Activated naive CD8-positive, alpha-beta T cell treated with anti-CD3 and anti-CD28 coated beads for 36 hours (primary cell): ENCODE results near the gene JAZF1. TPM values are rescaled to one million over a fixed set of nuclear protein-coding genes. Genes with fewer than 3 reads are reported as not detected.
A peak's percentile ranks its signal among the peaks of the same experiment; 100 is the strongest.
"Not testable (repeated sequence)": the region's sequence is repeated elsewhere in the genome, so short reads cannot be mapped to it uniquely, and the experiment has no call there.

Experiments used
- DNase-seq: peaks from one replicate; pipeline ENCODE4 v3.0.0; 2021
- H3K27ac Mint-ChIP-seq: one replicate; pipeline ENCODE4 v1.8.0; 2022; ENCODE audit warnings: mild to moderate bottlenecking, moderate library complexity, mixed read lengths
- H3K27me3 Mint-ChIP-seq: one replicate; pipeline ENCODE4 v1.8.0; 2022; ENCODE audit warnings: mild to moderate bottlenecking, mixed read lengths
- H3K36me3 Mint-ChIP-seq: one replicate; pipeline ENCODE4 v1.8.0; 2021; ENCODE audit warnings: mild to moderate bottlenecking, mixed read lengths
- H3K4me1 Mint-ChIP-seq: one replicate; pipeline ENCODE4 v1.8.0; 2021; ENCODE audit warnings: mixed read lengths
- H3K4me3 Mint-ChIP-seq: one replicate; pipeline ENCODE4 v1.8.0; 2022; ENCODE audit warnings: mild to moderate bottlenecking, moderate library complexity, mixed read lengths
- H3K9me3 Mint-ChIP-seq: one replicate; pipeline ENCODE4 v1.8.0; 2022; ENCODE audit warnings: mixed read lengths
- total RNA-seq, 2 experiments: library from RNA; stranded (reverse); gene quantifications; one replicate each; pipeline ENCODE4 v1.2.3, GENCODE V29; 2021

The JAZF1 gene
- total RNA-seq, 2 experiments from 2014 or later, result 6.6 to 7.4 TPM

DNA sequence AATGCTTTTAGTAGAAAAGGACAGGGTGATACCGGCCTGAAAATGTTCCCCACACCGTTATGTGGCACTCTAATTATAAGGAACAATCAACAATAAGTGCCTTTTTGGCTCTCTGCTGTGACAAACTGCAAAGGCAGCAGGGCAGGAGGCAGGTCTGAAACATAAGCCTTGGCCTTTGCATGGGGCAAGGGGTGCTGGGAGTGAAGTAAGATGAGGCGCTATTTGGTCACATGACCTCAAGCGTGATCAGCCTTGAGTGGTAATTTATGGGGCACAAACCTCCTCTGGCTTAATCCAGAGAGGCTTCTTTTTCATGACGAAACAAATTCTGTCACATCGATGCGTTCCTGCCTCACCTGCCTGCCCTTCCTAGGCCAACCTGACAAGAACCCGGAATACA, 237.9 kb downstream of the JAZF1 start:
- Mint-ChIP-seq H3K36me3 (peaks cover 10% of the 10 kb centered on the region), H3K9me3 (no peaks in the 10 kb centered on the region), H3K4me3 (no peak overlapping the region), H3K27ac (no peak overlapping the region), H3K27me3 (no peaks in the 10 kb centered on the region), H3K4me1 (no peaks in the 10 kb centered on the region)
- DNase-seq, result no peak

DNA sequence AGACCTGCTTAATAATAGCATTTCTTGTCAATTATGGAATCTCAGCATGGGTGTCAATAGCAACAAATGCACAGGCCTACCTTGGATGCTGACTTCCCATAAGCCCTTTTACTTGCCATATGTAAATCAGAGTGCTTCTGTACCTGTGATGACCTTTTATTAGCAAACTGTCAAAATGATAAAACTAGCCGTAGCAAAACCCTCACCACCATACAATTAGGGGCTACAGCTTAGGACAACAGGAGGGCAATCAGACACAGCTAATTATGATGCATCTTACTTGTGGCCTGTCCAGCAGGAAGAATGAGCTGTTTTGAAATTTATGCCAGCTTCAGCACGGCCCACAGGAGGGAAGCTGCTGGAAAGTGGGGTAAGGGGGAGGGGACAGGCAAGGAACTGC, 239.1 kb downstream of the JAZF1 start:
- peaks cover 10% of the 10 kb centered on the region for H3K36me3 Mint-ChIP-seq
- DNase-seq, result no peak
- H3K4me3 Mint-ChIP-seq, result no peak overlapping the region
- no peaks in the 10 kb centered on the region for H3K4me1 Mint-ChIP-seq
- no peak overlapping the region for H3K27ac Mint-ChIP-seq
- H3K9me3 Mint-ChIP-seq, result no peaks in the 10 kb centered on the region
- no peaks in the 10 kb centered on the region for H3K27me3 Mint-ChIP-seq

DNA sequence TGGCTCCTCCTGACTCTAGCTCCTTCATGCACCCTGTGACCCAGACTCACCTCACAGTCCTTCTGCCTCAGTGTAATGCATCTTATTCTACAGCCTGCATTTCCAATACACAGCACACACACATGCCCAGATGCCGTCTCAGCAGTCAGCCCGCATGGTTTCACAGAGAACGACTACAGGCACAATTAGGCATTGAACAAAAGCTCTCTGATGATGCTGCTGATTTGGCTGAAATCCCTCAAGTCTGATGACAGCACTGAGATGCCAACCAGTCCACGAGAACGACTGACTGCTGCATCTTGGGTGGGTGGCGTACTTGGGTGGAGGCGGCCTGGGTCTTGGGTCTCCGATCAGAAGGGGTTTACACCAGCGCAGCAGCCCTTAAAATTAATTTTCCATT, 240.3 kb downstream of the JAZF1 start:
- Mint-ChIP-seq H3K9me3 (no peaks in the 10 kb centered on the region), H3K4me3 (no peak overlapping the region), H3K36me3 (peaks cover 10% of the 10 kb centered on the region), H3K27me3 (no peaks in the 10 kb centered on the region), H3K27ac (peak overlapping the region; percentile 1), H3K4me1 (no peaks in the 10 kb centered on the region)
- no peak for DNase-seq

DNA sequence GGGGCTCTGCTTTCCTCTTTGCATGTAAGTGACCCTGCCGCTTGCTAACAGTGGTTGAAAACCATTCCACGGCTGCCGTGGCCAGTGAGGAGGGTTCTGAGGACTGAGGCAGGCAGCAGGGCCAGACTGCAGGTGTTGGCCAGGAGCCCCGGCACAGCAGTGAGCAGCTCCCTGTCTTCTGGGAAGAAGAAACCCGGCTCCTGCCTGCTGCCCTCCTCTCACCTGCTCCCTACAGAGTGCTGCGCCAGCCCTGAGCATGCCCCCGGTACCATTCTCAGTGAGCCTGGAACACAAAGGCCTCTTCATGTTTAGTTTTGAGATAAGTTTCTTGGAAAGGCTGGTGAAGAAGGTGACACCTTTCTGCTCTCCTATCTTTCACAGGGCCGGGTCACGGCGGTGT, 240.7 kb downstream of the JAZF1 start:
- no peak for DNase-seq
- H3K4me1 Mint-ChIP-seq, result no peaks in the 10 kb centered on the region
- no peaks in the 10 kb centered on the region for H3K27me3 Mint-ChIP-seq
- H3K27ac Mint-ChIP-seq, result no peak overlapping the region
- H3K9me3 Mint-ChIP-seq, result no peaks in the 10 kb centered on the region
- peaks cover 10% of the 10 kb centered on the region for H3K36me3 Mint-ChIP-seq
- no peak overlapping the region for H3K4me3 Mint-ChIP-seq

DNA sequence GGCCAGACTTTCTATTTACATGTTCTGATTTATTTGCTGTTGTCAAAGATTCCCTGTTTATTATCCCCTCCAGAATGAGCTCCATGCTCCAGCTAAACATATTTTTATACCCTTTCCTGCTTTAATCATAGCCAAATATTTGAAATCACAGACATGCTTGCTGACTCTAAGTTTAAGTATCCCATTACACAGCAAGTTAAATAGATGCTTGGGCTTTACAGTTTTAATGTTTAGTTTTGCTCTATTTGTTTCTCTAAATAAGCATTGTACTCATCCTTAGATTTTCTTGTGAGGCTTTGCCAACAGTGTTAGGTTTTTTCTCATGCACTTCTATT, 243.9 kb downstream of the JAZF1 start:
- H3K9me3 Mint-ChIP-seq, result no peaks in the 10 kb centered on the region
- H3K27ac Mint-ChIP-seq, result no peak overlapping the region
- DNase-seq, result no peak
- H3K27me3 Mint-ChIP-seq, result no peaks in the 10 kb centered on the region
- no peak overlapping the region for H3K4me3 Mint-ChIP-seq
- peaks cover 10% of the 10 kb centered on the region for H3K36me3 Mint-ChIP-seq
- no peaks in the 10 kb centered on the region for H3K4me1 Mint-ChIP-seq

DNA sequence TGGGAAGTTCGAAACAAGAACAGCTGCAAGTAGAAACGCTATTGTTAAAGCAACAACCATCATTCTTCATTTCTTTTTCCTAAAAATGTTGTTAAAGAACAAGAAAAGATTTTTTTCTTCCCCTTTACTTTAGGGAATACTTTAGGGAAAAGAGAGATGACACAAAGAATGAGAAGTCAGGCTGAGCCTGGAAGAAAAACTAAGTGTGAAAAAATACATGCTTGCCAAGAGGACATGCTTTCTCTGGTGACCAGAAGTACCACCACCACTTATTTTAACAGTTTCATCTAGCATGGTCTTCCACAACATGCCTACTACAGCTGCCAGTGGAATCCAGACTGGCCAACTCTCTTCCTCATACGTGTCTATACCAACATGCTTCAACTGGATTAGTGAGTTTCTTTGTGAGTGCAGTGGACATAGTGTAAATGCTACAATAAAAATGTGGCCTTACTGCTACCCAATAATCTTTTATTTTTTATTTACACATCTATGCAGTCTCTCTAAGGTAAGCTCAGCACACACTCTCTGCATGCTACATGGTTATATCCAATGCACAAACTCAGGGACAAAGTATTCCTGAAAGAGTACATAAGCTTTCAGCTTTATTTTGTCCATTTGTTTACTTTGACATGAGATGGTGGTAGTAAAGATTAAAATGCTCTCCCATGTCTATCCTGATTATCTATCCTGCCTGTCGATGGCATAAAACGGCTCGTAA, 244.4 kb downstream of the JAZF1 start:
- Mint-ChIP-seq H3K4me3 (no peak overlapping the region), H3K27me3 (no peaks in the 10 kb centered on the region), H3K36me3 (peaks cover 6% of the 10 kb centered on the region), H3K9me3 (no peaks in the 10 kb centered on the region), H3K27ac (no peak overlapping the region), H3K4me1 (no peaks in the 10 kb centered on the region)
- no peak for DNase-seq

DNA sequence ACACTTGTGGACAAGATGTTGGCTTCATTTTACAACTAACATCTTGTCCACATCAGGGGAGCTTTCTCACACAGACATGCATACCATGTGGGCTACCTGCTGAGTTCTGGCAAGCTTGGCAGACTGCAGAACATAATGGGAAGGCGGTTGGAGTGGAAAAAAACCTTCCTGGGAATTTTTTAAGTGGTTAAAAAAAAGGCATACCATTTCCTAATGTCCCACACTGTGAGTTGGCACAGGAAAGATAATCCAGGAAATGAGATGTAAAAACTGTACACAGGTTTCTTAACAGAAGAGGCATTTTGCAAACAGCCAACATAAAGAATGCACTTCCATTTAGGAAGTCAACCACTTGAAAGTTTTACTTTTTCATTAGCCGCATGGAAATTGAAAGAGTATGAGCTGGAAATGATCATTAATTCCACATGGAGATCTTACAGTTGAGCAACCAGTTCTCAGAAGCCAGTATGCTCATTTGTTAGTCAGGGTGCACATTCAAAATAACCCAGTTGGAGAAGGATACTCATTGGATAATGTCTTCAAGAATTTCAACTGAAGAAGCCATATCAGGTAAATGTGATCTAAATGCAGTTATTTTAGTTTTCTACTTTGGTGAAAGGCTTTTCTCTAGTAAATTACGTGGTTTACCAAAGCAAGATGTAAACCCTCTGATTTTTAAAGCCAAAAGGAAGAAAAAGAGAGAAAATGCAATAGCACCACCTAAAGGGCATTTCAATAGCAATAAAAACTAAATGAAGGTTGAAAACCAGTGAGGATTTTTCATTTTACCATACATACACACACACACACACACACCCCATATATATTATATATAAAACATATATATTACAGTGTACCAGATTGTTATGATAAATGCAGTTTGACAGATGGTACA, 246.7 kb downstream of the JAZF1 start:
- Mint-ChIP-seq H3K4me1 (no peaks in the 10 kb centered on the region), H3K27ac (no peak overlapping the region), H3K27me3 (no peaks in the 10 kb centered on the region), H3K36me3 (no peaks in the 10 kb centered on the region), H3K9me3 (no peaks in the 10 kb centered on the region), H3K4me3 (no peak overlapping the region)
- no peak for DNase-seq

DNA sequence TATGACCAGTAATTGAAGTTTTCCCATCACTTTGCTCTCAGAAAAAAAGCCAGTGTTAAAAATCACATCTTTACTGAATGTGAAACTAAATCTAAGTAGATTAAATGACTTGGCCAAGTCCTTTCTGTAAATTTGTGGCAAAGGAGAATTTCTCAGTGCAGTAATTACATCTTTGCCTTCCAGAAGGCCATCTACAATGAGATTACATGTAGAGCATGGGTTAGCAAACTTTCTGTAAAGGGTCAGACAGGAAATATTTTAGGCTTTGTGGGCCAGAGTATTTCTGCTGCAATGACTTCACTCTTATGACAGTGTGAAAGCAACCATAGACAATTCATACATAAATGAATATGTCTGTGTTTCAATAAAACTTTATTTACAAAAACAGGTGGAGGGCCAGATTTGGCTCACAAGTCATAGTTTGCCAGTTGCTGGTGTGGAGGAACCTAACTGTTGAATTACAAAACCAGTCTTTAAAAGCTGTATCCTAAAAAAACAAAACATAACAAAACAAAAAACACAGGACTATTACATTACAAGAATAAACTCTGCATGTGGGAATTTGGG, 249.6 kb downstream of the JAZF1 start:
- no peaks in the 10 kb centered on the region for H3K9me3 Mint-ChIP-seq
- no peaks in the 10 kb centered on the region for H3K4me1 Mint-ChIP-seq
- H3K27me3 Mint-ChIP-seq, result no peaks in the 10 kb centered on the region
- H3K36me3 Mint-ChIP-seq, result no peaks in the 10 kb centered on the region
- H3K4me3 Mint-ChIP-seq, result no peak overlapping the region
- H3K27ac Mint-ChIP-seq, result no peak overlapping the region
- DNase-seq, result no peak

DNA sequence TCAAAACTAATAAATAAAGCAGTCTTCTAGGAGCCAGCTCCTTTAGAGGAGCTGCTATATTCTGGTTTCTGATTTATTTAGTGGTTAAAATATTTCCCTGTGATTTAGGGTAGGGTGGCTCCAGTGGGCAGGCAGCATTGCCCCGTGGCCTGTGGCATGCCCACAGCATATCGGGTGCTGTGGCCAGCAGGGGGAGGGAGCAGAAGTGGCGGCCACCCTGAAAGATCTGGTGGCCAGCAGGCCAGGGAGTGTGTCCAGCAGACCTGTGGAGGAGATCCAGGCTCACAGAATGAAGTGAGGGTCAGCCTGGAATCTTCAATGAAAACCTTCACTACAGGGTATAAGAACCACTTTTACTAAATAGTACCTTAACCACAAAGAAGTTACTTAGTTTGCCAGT, 251.5 kb downstream of the JAZF1 start:
- H3K9me3 Mint-ChIP-seq, result no peaks in the 10 kb centered on the region
- no peak overlapping the region for H3K27ac Mint-ChIP-seq
- no peaks in the 10 kb centered on the region for H3K36me3 Mint-ChIP-seq
- DNase-seq, result no peak
- H3K4me3 Mint-ChIP-seq, result no peak overlapping the region
- no peaks in the 10 kb centered on the region for H3K4me1 Mint-ChIP-seq
- H3K27me3 Mint-ChIP-seq, result no peaks in the 10 kb centered on the region

DNA sequence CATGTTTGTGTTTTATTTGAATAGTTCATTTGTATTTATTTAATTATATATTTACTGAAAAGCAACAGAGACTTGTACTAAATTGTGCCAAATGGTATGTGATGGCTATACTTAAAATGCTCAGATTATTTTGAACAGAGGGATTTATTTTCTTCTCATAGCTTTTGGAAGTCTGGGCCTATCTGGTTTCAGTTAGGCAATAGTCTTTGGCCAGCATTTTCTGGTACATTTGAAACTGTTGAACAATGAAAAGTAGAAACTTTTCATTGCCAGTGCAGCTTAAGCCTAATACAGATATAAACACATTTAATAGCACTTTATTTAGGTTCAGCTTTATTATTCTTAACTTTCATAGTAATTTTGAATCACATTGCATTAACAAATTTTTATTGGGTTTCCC, 252.6 kb downstream of the JAZF1 start:
- no peaks in the 10 kb centered on the region for H3K9me3 Mint-ChIP-seq
- H3K27ac Mint-ChIP-seq, result no peak overlapping the region
- no peaks in the 10 kb centered on the region for H3K36me3 Mint-ChIP-seq
- no peaks in the 10 kb centered on the region for H3K27me3 Mint-ChIP-seq
- no peak for DNase-seq
- no peak overlapping the region for H3K4me3 Mint-ChIP-seq
- H3K4me1 Mint-ChIP-seq, result no peaks in the 10 kb centered on the region

DNA sequence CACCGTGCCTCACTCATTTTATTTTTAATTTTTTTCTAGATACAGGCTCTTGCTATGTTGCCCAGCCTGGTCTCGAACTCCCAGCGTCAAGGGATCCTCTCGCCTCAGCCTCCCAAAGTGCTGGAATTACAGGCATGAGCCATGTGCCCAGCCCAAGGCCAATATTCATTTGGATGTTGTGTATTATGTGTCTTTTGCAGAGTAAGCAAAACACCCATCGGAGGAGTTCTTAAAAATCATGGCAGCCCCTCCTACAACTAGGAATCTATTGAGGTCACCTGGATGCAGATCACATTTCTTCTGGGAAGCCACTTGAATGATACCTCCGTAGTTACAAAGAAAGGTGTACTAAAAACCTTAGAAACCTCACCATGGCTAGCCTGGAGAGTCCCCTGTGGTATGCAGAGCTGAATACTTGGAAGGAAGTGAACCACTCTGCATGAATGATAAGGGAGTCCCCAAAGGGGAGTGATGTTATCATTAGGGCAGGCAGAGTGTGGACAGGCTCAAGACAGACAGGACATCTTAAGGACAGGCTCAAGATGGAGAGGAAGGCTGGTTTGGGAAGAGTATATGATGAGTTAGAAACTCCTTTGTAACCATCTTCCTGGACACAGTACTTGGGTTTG, 254.9 kb downstream of the JAZF1 start:
- Mint-ChIP-seq H3K27ac (no peak overlapping the region), H3K36me3 (no peaks in the 10 kb centered on the region), H3K4me3 (no peak overlapping the region), H3K9me3 (no peaks in the 10 kb centered on the region), H3K4me1 (no peaks in the 10 kb centered on the region), H3K27me3 (no peaks in the 10 kb centered on the region)
- no peak for DNase-seq

DNA sequence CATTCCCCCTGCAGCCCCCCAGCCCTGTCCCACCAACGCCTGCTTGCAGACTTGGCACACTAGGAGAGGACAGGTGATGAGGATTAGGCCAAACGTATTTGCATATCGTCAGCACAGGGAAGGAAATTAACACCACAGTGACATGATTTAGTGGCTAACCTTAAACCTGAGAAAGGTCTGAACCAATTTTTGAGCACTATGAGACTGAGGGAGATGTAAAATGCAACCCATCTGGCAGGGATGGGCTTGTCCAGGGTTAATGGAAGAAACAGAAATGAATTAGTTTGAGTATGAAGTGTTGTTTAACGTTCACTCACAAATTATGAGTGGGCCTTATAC, 257.0 kb downstream of the JAZF1 start:
- DNase-seq, result no peak
- no peak overlapping the region for H3K27ac Mint-ChIP-seq
- H3K4me3 Mint-ChIP-seq, result no peak overlapping the region
- H3K9me3 Mint-ChIP-seq, result no peaks in the 10 kb centered on the region
- H3K4me1 Mint-ChIP-seq, result no peaks in the 10 kb centered on the region
- H3K36me3 Mint-ChIP-seq, result no peaks in the 10 kb centered on the region
- no peaks in the 10 kb centered on the region for H3K27me3 Mint-ChIP-seq

DNA sequence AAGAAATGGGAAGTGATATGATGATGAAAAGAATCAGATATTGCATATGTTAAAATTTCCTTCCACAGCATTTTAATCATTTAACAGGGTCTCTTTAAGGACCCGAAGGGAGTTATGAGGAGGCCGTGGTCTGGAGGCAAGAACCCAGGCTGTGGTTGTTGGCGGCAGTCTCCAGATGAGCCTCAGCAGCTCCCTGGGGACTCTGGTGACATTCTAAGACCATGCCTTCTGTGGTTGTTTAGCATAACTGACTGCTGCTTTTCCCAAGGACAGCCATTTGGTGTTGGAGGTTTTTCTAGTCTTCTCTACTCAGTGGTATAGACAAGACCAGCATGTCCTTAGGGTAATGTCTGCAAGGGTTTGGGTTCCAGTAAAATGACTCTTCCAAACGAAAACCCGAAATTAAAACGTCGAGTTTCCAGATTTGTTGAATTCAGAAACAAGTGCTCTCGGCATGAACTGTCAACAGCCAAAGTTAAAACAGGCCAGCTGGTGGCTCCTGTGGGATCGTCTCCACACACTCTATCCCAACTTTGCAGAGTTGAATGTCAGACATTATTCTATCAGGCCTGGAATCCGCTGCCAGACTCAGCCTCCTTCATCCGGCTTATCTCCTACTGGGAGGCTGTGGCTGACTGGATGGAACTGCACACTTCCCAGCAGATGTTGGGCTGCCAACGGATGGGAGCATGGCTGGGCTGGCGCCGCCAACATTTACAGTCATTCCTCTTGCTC, 257.5 kb downstream of the JAZF1 start:
- Mint-ChIP-seq H3K27me3 (no peaks in the 10 kb centered on the region), H3K36me3 (no peaks in the 10 kb centered on the region), H3K9me3 (no peaks in the 10 kb centered on the region), H3K4me1 (no peaks in the 10 kb centered on the region), H3K27ac (no peak overlapping the region), H3K4me3 (no peak overlapping the region)
- no peak for DNase-seq

DNA sequence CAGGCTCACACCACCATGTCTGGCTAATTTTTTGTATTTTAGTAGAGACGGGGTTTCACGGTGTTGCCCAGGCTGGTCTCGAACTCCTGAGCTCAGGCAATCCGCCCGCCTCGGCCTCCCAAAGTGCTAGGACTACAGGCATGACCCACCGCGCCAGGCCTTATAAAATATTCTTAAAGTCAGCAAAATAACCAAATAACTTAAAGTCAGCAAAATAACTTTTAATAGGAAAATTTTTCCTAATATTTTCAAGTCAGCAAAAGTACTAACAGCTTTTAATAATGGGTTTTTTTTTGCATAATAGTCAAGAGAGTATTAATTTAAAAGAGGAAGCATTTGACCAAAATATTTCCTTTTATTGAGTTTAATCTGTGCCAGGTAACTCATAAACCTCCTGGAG, 258.2 kb downstream of the JAZF1 start:
- not testable (repeated sequence) for DNase-seq, H3K4me1 Mint-ChIP-seq, H3K36me3 Mint-ChIP-seq, H3K4me3 Mint-ChIP-seq, H3K27ac Mint-ChIP-seq, H3K27me3 Mint-ChIP-seq, H3K9me3 Mint-ChIP-seq
